ENCODE measurements around the gene PGF.
A peak's percentile ranks its signal among the peaks of the same experiment; 100 is the strongest.

The PGF gene

DNA sequence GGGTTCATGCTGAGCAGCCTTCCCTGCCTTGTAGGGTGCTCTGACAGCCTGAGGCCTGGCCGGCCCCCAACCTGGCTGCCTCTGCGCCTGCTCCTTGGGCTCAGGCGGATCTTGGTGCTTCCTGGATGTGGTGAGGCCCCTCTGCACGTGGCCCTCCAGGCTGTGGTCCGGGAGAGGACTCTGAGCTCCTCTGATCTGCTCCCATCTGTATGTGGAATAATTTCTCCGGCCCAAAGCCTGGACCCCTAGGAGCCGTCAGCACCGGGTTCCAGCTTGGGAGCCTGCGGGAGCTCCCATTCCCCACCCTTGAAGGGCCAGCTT lies 26.0 kb upstream of the PGF start:
- POLR2A ChIA-PET: interaction anchor here (0.6 kb wide), 1 partner anchor 58 kb away, joined by 4 read pairs; no protein-coding TSS in a partner anchor
- Histone ChIP-seq H3K36me3 (ENCODE audit: control insufficient read depth in 2 of 2, insufficient read depth in 1 of 2, low read length in 2 of 2) (no peaks in the 10 kb centered on the region), H3K9me3 (ENCODE audit: control insufficient read depth, insufficient read depth, low read depth, low read length) (no peaks in the 10 kb centered on the region), H3K4me3 (ENCODE audit: low read depth, low read length) (no peak overlapping the region), H3K4me1 (ENCODE audit: control insufficient read depth, insufficient read depth, low read length) (no peaks in the 10 kb centered on the region; the same call in 1 of the 2 replicates), H3K27ac (ENCODE audit: extremely low read depth, low read depth, low read length) (no peak overlapping the region)
- CTCF ChIA-PET: interaction anchor here (0.6 kb wide), 1 partner anchor 321 kb away, joined by 3 read pairs; no protein-coding TSS in a partner anchor
- TF ChIP-seq ZNF184 (tag by site-specific recombination; IDR thresholded peaks at IDR 0.05) (no peak), ZNF221 (tag by site-specific recombination; IDR thresholded peaks at IDR 0.05; ENCODE audit: borderline replicate concordance) (no peak), ZNF514 (tag by site-specific recombination; IDR thresholded peaks at IDR 0.05) (no peak), ZNF561 (tag by site-specific recombination; IDR thresholded peaks at IDR 0.05; ENCODE audit: borderline replicate concordance) (no peak), ZNF658 (tag by site-specific recombination; IDR thresholded peaks at IDR 0.05) (no peak)
- TF ChIP-seq, protein P1, sequence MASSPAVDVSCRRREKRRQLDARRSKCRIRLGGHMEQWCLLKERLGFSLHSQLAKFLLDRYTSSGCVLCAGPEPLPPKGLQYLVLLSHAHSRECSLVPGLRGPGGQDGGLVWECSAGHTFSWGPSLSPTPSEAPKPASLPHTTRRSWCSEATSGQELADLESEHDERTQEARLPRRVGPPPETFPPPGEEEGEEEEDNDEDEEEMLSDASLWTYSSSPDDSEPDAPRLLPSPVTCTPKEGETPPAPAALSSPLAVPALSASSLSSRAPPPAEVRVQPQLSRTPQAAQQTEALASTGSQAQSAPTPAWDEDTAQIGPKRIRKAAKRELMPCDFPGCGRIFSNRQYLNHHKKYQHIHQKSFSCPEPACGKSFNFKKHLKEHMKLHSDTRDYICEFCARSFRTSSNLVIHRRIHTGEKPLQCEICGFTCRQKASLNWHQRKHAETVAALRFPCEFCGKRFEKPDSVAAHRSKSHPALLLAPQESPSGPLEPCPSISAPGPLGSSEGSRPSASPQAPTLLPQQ (tag by site-specific recombination; IDR thresholded peaks at IDR 0.05): no peak
- TF ChIP-seq, protein P2, sequence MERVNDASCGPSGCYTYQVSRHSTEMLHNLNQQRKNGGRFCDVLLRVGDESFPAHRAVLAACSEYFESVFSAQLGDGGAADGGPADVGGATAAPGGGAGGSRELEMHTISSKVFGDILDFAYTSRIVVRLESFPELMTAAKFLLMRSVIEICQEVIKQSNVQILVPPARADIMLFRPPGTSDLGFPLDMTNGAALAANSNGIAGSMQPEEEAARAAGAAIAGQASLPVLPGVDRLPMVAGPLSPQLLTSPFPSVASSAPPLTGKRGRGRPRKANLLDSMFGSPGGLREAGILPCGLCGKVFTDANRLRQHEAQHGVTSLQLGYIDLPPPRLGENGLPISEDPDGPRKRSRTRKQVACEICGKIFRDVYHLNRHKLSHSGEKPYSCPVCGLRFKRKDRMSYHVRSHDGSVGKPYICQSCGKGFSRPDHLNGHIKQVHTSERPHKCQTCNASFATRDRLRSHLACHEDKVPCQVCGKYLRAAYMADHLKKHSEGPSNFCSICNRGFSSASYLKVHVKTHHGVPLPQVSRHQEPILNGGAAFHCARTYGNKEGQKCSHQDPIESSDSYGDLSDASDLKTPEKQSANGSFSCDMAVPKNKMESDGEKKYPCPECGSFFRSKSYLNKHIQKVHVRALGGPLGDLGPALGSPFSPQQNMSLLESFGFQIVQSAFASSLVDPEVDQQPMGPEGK (tag by site-specific recombination; IDR thresholded peaks at IDR 0.05): no peak

DNA sequence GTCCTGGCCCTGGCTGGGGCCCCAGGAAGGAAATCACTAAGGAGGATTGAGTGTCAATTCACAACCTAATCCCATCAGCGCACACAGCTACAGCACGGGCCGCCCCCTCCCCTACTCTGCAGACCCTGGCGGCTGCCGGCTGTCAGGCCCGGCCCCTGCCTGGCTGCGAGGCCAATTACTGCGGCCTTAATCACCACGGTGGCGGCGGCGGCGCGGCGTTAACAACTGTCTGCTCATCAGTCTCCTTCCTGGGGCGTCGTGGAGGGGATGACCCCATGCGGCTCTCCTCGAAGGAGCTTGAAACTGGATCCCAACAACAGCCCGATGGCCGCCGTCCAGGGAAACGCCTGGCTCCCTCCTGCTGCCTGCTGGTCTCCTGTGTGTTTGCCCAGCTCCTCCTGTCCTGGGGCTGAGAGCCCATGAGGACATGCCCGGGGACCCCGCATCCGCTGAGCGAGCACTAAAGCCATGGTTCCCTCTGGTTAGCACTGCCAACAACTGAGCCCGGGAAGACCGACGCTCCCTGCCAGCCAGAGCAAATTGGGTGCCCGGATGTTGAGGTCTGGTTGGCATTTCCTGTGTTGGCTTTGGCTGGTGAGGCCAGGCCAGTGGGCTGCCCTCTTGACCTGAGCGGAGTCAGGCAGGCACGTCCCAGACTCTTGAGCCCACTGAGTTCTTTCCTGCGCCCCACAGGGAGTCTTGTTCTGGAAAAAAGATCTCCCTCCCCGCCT lies 25.5 kb upstream of the PGF start:
- no peak overlapping the region for H3K4me3 ChIP-seq (ENCODE audit: low read depth, low read length)
- H3K4me1 ChIP-seq (ENCODE audit: control insufficient read depth, insufficient read depth, low read length): no peaks in the 10 kb centered on the region; the same call in 1 of the 2 replicates
- no peaks in the 10 kb centered on the region for H3K36me3 ChIP-seq (ENCODE audit: control insufficient read depth in 2 of 2, insufficient read depth in 1 of 2, low read length in 2 of 2)
- CTCF ChIA-PET: no interaction called here
- H3K9me3 ChIP-seq (ENCODE audit: control insufficient read depth, insufficient read depth, low read depth, low read length): no peaks in the 10 kb centered on the region
- TF ChIP-seq ZIC2 (tag by site-specific recombination; IDR thresholded peaks at IDR 0.05): peak; percentile 70
- TF ChIP-seq ZNF629 (tag by site-specific recombination; IDR thresholded peaks at IDR 0.05): no peak
- no peak for TF ChIP-seq SCRT2 (tag by site-specific recombination; IDR thresholded peaks at IDR 0.05)
- TF ChIP-seq ZNF558 (tag by site-specific recombination; IDR thresholded peaks at IDR 0.05): no peak
- TF ChIP-seq ZNF202 (tag by site-specific recombination; IDR thresholded peaks at IDR 0.05; ENCODE audit: borderline replicate concordance): no peak
- TF ChIP-seq, protein P3, sequence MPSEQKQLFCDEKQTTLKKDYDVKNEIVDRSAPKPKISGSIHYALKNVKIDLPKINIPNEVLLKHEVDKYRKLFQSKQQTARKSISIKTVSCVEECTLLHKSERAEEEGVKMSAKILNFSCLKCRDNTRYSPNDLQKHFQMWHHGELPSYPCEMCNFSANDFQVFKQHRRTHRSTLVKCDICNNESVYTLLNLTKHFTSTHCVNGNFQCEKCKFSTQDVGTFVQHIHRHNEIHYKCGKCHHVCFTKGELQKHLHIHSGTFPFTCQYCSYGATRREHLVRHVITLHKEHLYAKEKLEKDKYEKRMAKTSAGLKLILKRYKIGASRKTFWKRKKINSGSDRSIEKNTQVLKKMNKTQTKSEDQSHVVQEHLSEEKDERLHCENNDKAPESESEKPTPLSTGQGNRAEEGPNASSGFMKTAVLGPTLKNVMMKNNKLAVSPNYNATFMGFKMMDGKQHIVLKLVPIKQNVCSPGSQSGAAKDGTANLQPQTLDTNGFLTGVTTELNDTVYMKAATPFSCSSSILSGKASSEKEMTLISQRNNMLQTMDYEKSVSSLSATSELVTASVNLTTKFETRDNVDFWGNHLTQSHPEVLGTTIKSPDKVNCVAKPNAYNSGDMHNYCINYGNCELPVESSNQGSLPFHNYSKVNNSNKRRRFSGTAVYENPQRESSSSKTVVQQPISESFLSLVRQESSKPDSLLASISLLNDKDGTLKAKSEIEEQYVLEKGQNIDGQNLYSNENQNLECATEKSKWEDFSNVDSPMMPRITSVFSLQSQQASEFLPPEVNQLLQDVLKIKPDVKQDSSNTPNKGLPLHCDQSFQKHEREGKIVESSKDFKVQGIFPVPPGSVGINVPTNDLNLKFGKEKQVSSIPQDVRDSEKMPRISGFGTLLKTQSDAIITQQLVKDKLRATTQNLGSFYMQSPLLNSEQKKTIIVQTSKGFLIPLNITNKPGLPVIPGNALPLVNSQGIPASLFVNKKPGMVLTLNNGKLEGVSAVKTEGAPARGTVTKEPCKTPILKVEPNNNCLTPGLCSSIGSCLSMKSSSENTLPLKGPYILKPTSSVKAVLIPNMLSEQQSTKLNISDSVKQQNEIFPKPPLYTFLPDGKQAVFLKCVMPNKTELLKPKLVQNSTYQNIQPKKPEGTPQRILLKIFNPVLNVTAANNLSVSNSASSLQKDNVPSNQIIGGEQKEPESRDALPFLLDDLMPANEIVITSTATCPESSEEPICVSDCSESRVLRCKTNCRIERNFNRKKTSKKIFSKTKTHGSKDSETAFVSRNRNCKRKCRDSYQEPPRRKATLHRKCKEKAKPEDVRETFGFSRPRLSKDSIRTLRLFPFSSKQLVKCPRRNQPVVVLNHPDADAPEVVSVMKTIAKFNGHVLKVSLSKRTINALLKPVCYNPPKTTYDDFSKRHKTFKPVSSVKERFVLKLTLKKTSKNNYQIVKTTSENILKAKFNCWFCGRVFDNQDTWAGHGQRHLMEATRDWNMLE (tag by site-specific recombination; conservative IDR thresholded peaks at IDR 0.05; ENCODE audit: low read depth): no peak
- TF ChIP-seq ZNF140 (tag by site-specific recombination; IDR thresholded peaks at IDR 0.05): no peak
- TF ChIP-seq, protein P4, sequence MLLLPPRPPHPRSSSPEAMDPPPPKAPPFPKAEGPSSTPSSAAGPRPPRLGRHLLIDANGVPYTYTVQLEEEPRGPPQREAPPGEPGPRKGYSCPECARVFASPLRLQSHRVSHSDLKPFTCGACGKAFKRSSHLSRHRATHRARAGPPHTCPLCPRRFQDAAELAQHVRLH (tag by site-specific recombination; IDR thresholded peaks at IDR 0.05): no peak
- no peak overlapping the region for H3K27ac ChIP-seq (ENCODE audit: extremely low read depth, low read depth, low read length)
- POLR2A ChIA-PET: interaction anchor here (0.6 to 0.7 kb wide), 3 partner anchors 26 to 200 kb away, joined by 3 to 4 read pairs (median 3); partner anchors contain the start of gene PGF
